ENCODE measurements around the gene CLEC17A.
"Not testable (repeated sequence)": the region's sequence is repeated elsewhere in the genome, so short reads cannot be mapped to it uniquely, and the experiment has no call there.

The CLEC17A gene

GRCh38 chr19:14580623-14581237 is 2.2 kb upstream of the CLEC17A start:
- DNase-seq (ENCODE audit: low read depth, low spot score) = no peak

GRCh38 chr19:14584372-14584771 is 1.5 kb downstream of the CLEC17A start:
- DNase-seq (ENCODE audit: low read depth, low spot score) = not testable (repeated sequence)

GRCh38 chr19:14585187-14585586 is 2.3 kb downstream of the CLEC17A start:
- DNase-seq (ENCODE audit: low read depth, low spot score) = not testable (repeated sequence)

- not testable (repeated sequence) for DNase-seq (ENCODE audit: low read depth, low spot score)
These were observed 6.5 kb downstream of the CLEC17A start for GRCh38 chr19:14589433-14589832.

GRCh38 chr19:14595558-14595957 is 12.7 kb downstream of the CLEC17A start:
- DNase-seq (ENCODE audit: low read depth, low spot score) = no peak

GRCh38 chr19:14599548-14600147 is 16.8 kb downstream of the CLEC17A start:
- no peak for DNase-seq (ENCODE audit: low read depth, low spot score)

- DNase-seq (ENCODE audit: low read depth, low spot score) = no peak
These were observed 21.1 kb downstream of the CLEC17A start for GRCh38 chr19:14603990-14604387.

GRCh38 chr19:14606627-14607026 is 23.7 kb downstream of the CLEC17A start:
- DNase-seq (ENCODE audit: low read depth, low spot score) = no peak

- no peak for DNase-seq (ENCODE audit: low read depth, low spot score)
These were observed 28.2 kb downstream of the CLEC17A start for GRCh38 chr19:14611051-14611450.

GRCh38 chr19:14612242-14612641 is 29.4 kb downstream of the CLEC17A start:
- not testable (repeated sequence) for DNase-seq (ENCODE audit: low read depth, low spot score)

GRCh38 chr19:14612657-14613056 is 29.8 kb downstream of the CLEC17A start:
- no peak for DNase-seq (ENCODE audit: low read depth, low spot score)

GRCh38 chr19:14613399-14614098 is 30.7 kb downstream of the CLEC17A start:
- not testable (repeated sequence) for DNase-seq (ENCODE audit: low read depth, low spot score)

- no peak for DNase-seq (ENCODE audit: low read depth, low spot score)
These were observed 31.2 kb downstream of the CLEC17A start for GRCh38 chr19:14614099-14614412.

GRCh38 chr19:14615623-14616022 is 32.7 kb downstream of the CLEC17A start:
- no peak for DNase-seq (ENCODE audit: low read depth, low spot score)

- no peak for DNase-seq (ENCODE audit: low read depth, low spot score)
These were observed 33.5 kb downstream of the CLEC17A start for GRCh38 chr19:14616407-14616806.

GRCh38 chr19:14619404-14619803 is 36.5 kb downstream of the CLEC17A start:
- no peak for DNase-seq (ENCODE audit: low read depth, low spot score)

- DNase-seq (ENCODE audit: low read depth, low spot score) = not testable (repeated sequence)
These were observed 41.6 kb downstream of the CLEC17A start for GRCh38 chr19:14624491-14624890.

- DNase-seq (ENCODE audit: low read depth, low spot score) = no peak
These were observed 46.7 kb downstream of the CLEC17A start for GRCh38 chr19:14629557-14629956.

- DNase-seq (ENCODE audit: low read depth, low spot score) = no peak
These were observed 49.4 kb downstream of the CLEC17A start for GRCh38 chr19:14632286-14632685.

- no peak for DNase-seq (ENCODE audit: low read depth, low spot score)
These were observed 56.8 kb downstream of the CLEC17A start for GRCh38 chr19:14639536-14640277.

GRCh38 chr19:14648506-14648905 is 65.6 kb downstream of the CLEC17A start:
- DNase-seq (ENCODE audit: low read depth, low spot score) = no peak

- DNase-seq (ENCODE audit: low read depth, low spot score) = no peak
These were observed 66.1 kb downstream of the CLEC17A start for GRCh38 chr19:14649020-14649419.
